Measurements from ENCODE around the gene ACSF3.

ACSF3 gene

GRCh38 chr16:89112377-89113151 lies 18.9 kb downstream of the ACSF3 start:
- DNase-seq, result no peak

- no peak for DNase-seq
Observed at GRCh38 chr16:89113152-89113547, 19.5 kb downstream of the ACSF3 start.

GRCh38 chr16:89113661-89114060 lies 20.0 kb downstream of the ACSF3 start:
- no peak for DNase-seq

GRCh38 chr16:89114159-89114981 lies 20.7 kb downstream of the ACSF3 start:
- peak; percentile 66 for DNase-seq

- peak; percentile 19 for DNase-seq
Observed at GRCh38 chr16:89115216-89115861, 21.7 kb downstream of the ACSF3 start.

- DNase-seq, result no peak
Observed at GRCh38 chr16:89116341-89117226, 22.9 kb downstream of the ACSF3 start.

- DNase-seq, result no peak
Observed at GRCh38 chr16:89117227-89117974, 23.7 kb downstream of the ACSF3 start.

GRCh38 chr16:89117975-89118289 lies 24.3 kb downstream of the ACSF3 start:
- no peak for DNase-seq

- no peak for DNase-seq
Observed at GRCh38 chr16:89118361-89119165, 24.9 kb downstream of the ACSF3 start.

- no peak for DNase-seq
Observed at GRCh38 chr16:89119166-89119621, 25.5 kb downstream of the ACSF3 start.

- DNase-seq, result no peak
Observed at GRCh38 chr16:89119661-89120141, 26.0 kb downstream of the ACSF3 start.

GRCh38 chr16:89120281-89120680 lies 26.6 kb downstream of the ACSF3 start:
- DNase-seq, result no peak

GRCh38 chr16:89120921-89121351 lies 27.3 kb downstream of the ACSF3 start:
- DNase-seq, result no peak

- no peak for DNase-seq
Observed at GRCh38 chr16:89121691-89122321, 28.2 kb downstream of the ACSF3 start.

GRCh38 chr16:89122322-89122851 lies 28.7 kb downstream of the ACSF3 start:
- DNase-seq, result no peak

- DNase-seq, result no peak
Observed at GRCh38 chr16:89123001-89123830, 29.6 kb downstream of the ACSF3 start.

- no peak for DNase-seq
Observed at GRCh38 chr16:89123831-89124100, 30.1 kb downstream of the ACSF3 start.

GRCh38 chr16:89129378-89129777 lies 35.7 kb downstream of the ACSF3 start:
- no peak for DNase-seq

GRCh38 chr16:89130448-89130847 lies 36.8 kb downstream of the ACSF3 start:
- no peak for DNase-seq

Measured in fibroblast of skin of back (primary cell).